Measurements from ENCODE around the gene SLC4A4. TPM values are rescaled to one million over a fixed set of nuclear protein-coding genes. Genes with fewer than 3 reads are reported as not detected.

SLC4A4 gene
- total RNA-seq, 4 donors from 2014 or later: 0.30 to 0.56 (median 0.34) TPM; not detected in 1

DNA sequence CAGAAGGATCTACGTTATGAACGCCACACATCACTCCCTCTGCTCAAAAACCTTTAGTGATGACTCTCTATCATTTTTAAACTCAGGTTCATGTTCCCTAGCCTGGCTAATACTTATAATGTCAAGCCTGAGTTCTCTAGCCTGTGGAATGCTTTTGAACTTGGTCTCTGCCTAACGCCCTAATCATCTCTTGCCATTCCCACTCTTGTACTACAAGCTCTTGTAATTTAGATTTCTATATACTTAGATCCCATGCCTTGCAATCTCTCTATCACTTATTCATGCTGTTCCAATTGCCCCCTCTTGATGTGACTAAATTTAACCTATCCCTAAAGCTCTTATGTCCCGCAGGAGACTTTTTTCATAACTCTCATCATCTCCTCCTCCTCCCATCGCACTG lies 40.3 kb downstream of the SLC4A4 start:
- no peak for DNase-seq (ENCODE audit: low spot score in 2 of 2)
- no peaks in the 10 kb centered on the region for H3K4me1 ChIP-seq
- no peaks in the 10 kb centered on the region for H3K9me3 ChIP-seq
- no peak overlapping the region for H3K4me3 ChIP-seq
- WGBS: 78% methylated on average over 5 of the region's 5 CpGs
- H3K27me3 ChIP-seq: no peaks in the 10 kb centered on the region
- H3K27ac ChIP-seq: no peak overlapping the region
- no peak for TF ChIP-seq POLR2A (IDR thresholded peaks at IDR 0.05)
- TF ChIP-seq, protein P1, sequence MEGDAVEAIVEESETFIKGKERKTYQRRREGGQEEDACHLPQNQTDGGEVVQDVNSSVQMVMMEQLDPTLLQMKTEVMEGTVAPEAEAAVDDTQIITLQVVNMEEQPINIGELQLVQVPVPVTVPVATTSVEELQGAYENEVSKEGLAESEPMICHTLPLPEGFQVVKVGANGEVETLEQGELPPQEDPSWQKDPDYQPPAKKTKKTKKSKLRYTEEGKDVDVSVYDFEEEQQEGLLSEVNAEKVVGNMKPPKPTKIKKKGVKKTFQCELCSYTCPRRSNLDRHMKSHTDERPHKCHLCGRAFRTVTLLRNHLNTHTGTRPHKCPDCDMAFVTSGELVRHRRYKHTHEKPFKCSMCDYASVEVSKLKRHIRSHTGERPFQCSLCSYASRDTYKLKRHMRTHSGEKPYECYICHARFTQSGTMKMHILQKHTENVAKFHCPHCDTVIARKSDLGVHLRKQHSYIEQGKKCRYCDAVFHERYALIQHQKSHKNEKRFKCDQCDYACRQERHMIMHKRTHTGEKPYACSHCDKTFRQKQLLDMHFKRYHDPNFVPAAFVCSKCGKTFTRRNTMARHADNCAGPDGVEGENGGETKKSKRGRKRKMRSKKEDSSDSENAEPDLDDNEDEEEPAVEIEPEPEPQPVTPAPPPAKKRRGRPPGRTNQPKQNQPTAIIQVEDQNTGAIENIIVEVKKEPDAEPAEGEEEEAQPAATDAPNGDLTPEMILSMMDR (IDR thresholded peaks at IDR 0.05): no peak
- no peak for TF ChIP-seq EP300 (IDR thresholded peaks at IDR 0.05)
- no peaks in the 10 kb centered on the region for H3K36me3 ChIP-seq

DNA sequence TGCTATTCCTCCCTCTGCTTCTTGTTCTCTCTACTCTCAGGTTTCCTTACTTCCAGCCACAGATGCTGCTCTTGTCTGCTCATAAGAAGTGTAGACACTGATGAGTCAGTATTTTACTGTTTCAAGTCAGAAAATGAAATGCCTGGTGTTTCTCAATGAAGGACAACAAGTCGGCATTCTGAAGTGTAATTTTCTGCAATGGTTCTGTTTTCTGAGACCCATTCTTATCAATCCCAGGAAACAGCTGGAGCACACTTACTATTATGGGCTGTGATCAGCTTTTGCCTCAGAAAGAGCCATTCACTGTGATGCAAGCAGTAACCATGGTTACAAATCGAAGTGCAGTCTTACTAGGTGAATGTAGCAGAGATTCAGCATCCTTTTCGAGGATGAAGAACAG lies 42.0 kb downstream of the SLC4A4 start:
- Histone ChIP-seq H3K9me3 (no peaks in the 10 kb centered on the region), H3K36me3 (no peaks in the 10 kb centered on the region), H3K4me1 (no peaks in the 10 kb centered on the region), H3K27ac (no peak overlapping the region), H3K4me3 (no peak overlapping the region), H3K27me3 (no peaks in the 10 kb centered on the region)
- WGBS: 81% methylated on average over 3 of the region's 3 CpGs
- TF ChIP-seq, protein P1 (IDR thresholded peaks at IDR 0.05): no peak
- no peak for TF ChIP-seq POLR2A (IDR thresholded peaks at IDR 0.05)
- TF ChIP-seq EP300 (IDR thresholded peaks at IDR 0.05): no peak
- no peak for TF ChIP-seq POLR2AphosphoS5 (IDR thresholded peaks at IDR 0.05)
- DNase-seq (ENCODE audit: low spot score in 2 of 2): no peak

DNA sequence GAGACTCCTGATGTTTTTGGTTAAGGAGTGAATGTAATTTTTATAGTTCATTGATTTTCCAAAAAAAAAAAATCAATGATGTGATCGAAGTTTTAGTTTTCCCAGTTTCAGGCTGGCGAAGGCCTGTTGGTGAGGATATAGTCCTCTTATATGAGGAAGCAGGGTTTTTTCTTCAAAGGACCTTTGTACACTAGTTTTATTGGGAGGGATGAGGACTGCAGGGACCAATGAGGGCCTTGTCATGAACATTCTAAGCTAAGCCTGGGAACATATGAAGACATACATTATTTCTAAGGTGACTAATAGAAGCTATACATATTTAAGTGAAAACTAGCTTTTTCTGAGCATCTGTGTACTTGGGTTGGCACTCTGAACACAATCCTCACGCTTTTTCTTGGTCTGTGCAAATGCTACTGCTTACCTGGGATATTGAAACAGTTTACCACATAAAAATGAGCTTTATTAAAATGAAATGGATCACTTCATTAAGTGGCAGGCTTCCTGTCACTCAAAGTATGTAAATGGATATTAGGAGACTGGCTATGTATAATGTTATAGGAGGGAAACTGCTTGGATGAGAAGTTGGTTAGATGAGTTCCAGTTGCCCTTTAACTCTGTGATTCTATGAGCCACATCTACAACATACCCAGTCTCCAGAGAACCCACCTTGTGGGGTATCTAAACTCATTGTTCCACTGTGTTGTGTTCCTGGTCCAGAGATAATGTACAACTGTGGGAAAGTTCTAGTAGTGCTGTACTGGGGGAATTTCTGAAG lies 43.5 kb downstream of the SLC4A4 start:
- H3K36me3 ChIP-seq: no peaks in the 10 kb centered on the region
- WGBS: 96% methylated on average over 3 of the region's 3 CpGs

DNA sequence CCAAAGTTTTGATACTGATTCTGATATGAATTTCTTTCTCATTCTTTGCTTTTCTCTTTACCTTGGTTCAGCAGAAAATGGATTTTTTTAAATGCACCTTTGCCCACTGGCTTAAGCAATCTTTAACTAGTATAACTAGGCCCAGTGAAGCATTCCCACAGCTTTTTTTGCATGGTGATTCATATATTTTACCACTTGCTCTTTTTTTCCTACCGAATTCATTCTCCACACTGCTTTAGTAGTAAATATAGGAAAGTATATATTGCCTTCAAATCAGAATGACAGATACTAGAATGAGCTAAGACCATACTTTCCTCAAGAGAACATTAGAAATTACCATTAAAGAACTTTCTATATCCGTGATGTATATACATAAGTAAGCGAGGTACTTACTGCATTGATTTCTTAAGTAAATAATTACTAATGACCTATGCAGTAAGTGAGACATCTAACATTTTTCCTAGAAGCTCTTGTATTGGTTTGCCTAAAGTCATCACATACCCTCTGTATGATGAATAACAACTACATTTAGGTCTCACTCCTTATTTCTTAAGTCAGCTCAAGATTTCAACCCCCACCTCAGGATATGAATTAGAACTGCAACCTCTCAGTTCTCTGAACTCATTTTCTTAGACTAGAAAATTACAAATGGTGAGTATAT lies 44.2 kb downstream of the SLC4A4 start:
- Histone ChIP-seq H3K27ac (no peak overlapping the region), H3K4me3 (no peak overlapping the region), H3K4me1 (no peaks in the 10 kb centered on the region), H3K36me3 (no peaks in the 10 kb centered on the region), H3K27me3 (no peaks in the 10 kb centered on the region), H3K9me3 (no peaks in the 10 kb centered on the region)
- WGBS: 95% methylated on average over 3 of the region's 3 CpGs
- TF ChIP-seq POLR2A (IDR thresholded peaks at IDR 0.05) (no peak), EP300 (IDR thresholded peaks at IDR 0.05) (no peak), POLR2AphosphoS5 (IDR thresholded peaks at IDR 0.05) (no peak)
- TF ChIP-seq, protein P1 (IDR thresholded peaks at IDR 0.05): no peak
- DNase-seq (ENCODE audit: low spot score in 2 of 2): no peak

More for the DNA sequence above, 43.5 kb downstream of the SLC4A4 start:
- Histone ChIP-seq H3K9me3 (no peaks in the 10 kb centered on the region), H3K4me1 (no peaks in the 10 kb centered on the region), H3K4me3 (no peak overlapping the region), H3K27me3 (no peaks in the 10 kb centered on the region), H3K27ac (no peak overlapping the region)
- TF ChIP-seq POLR2A (IDR thresholded peaks at IDR 0.05) (no peak), EP300 (IDR thresholded peaks at IDR 0.05) (no peak), POLR2AphosphoS5 (IDR thresholded peaks at IDR 0.05) (no peak)
- TF ChIP-seq, protein P1 (IDR thresholded peaks at IDR 0.05): no peak
- DNase-seq (ENCODE audit: low spot score in 2 of 2): no peak

DNA sequence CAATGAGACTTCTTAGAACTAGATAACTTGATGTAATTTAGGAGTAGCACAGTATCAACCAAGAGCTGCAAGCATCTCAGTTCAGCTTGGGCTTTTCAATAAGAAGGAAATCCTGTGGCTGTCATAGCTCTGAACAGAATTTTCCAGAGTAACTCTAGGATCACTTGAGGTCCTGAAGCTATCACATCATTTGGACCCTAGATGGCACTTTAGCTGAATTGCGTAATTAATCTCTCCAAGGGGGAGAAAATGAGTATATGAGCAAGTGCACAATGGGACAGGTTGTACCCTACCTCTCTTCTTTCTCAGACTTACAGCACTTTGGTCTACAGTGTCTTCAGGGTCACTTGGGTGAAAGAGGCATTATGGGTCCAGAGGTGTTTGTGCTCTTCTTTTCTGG lies 45.2 kb downstream of the SLC4A4 start:
- Histone ChIP-seq H3K9me3 (no peaks in the 10 kb centered on the region), H3K36me3 (no peaks in the 10 kb centered on the region), H3K27ac (no peak overlapping the region), H3K27me3 (no peaks in the 10 kb centered on the region), H3K4me1 (no peaks in the 10 kb centered on the region), H3K4me3 (no peak overlapping the region)
- 100% methylated on average over 1 of the region's 1 CpG for WGBS
- no peak for DNase-seq (ENCODE audit: low spot score in 2 of 2)
- TF ChIP-seq POLR2A (IDR thresholded peaks at IDR 0.05): no peak
- no peak for TF ChIP-seq POLR2AphosphoS5 (IDR thresholded peaks at IDR 0.05)
- TF ChIP-seq, protein P1 (IDR thresholded peaks at IDR 0.05): no peak
- TF ChIP-seq EP300 (IDR thresholded peaks at IDR 0.05): no peak

All from suprapubic skin (tissue), 4 donors.